ENCODE results near the gene CAMK4. TPM values are rescaled to one million over a fixed set of nuclear protein-coding genes. Genes with fewer than 3 reads are reported as not detected.

CAMK4 gene
- total RNA-seq, 2 donors from 2014 or later, result 6.7 to 14.0 TPM

GRCh38 chr5:111422747-111423720, 198.8 kb downstream of the CAMK4 start:
- H3K27ac ChIP-seq, result no peak overlapping the region
- H3K9me3 ChIP-seq, result no peaks in the 10 kb centered on the region
- TF ChIP-seq POLR2AphosphoS5 (IDR thresholded peaks at IDR 0.05) (no peak), POLR2A (IDR thresholded peaks at IDR 0.05) (no peak), CTCF (IDR thresholded peaks at IDR 0.05) (no peak)
- no peak for DNase-seq (ENCODE audit: low spot score)
- no peaks in the 10 kb centered on the region for H3K4me1 ChIP-seq (replicated peaks)
- H3K4me3 ChIP-seq, result no peak overlapping the region
- 66% methylated on average over 4 of the region's 4 CpGs for WGBS
- intact Hi-C loops (cut with DNase I), result no loop called here
- no peaks in the 10 kb centered on the region for H3K36me3 ChIP-seq
- H3K27me3 ChIP-seq (replicated peaks; ENCODE audit: insufficient read depth), result no peaks in the 10 kb centered on the region

- TF ChIP-seq POLR2AphosphoS5 (IDR thresholded peaks at IDR 0.05) (no peak), CTCF (IDR thresholded peaks at IDR 0.05) (no peak), POLR2A (IDR thresholded peaks at IDR 0.05) (no peak)
- H3K4me3 ChIP-seq, result no peak overlapping the region
- no peaks in the 10 kb centered on the region for H3K27me3 ChIP-seq (replicated peaks; ENCODE audit: insufficient read depth)
- no peaks in the 10 kb centered on the region for H3K4me1 ChIP-seq (replicated peaks)
- WGBS, result 81% methylated on average over 1 of the region's 1 CpG
- no peak for DNase-seq (ENCODE audit: low spot score)
- no peak overlapping the region for H3K27ac ChIP-seq
- intact Hi-C loops (cut with DNase I), result no loop called here
- H3K36me3 ChIP-seq, result no peaks in the 10 kb centered on the region
- H3K9me3 ChIP-seq, result no peaks in the 10 kb centered on the region
Measured at GRCh38 chr5:111425205-111425604, 201.0 kb downstream of the CAMK4 start.

GRCh38 chr5:111427762-111428161, 203.6 kb downstream of the CAMK4 start:
- no peak for DNase-seq (ENCODE audit: low spot score)
- Histone ChIP-seq H3K4me1 (replicated peaks) (no peaks in the 10 kb centered on the region), H3K27ac (no peak overlapping the region), H3K9me3 (no peaks in the 10 kb centered on the region), H3K4me3 (no peak overlapping the region), H3K27me3 (replicated peaks; ENCODE audit: insufficient read depth) (no peaks in the 10 kb centered on the region), H3K36me3 (no peaks in the 10 kb centered on the region)
- intact Hi-C loops (cut with DNase I), result no loop called here
- TF ChIP-seq POLR2AphosphoS5 (IDR thresholded peaks at IDR 0.05), result no peak
- no peak for TF ChIP-seq POLR2A (IDR thresholded peaks at IDR 0.05)
- no peak for TF ChIP-seq CTCF (IDR thresholded peaks at IDR 0.05)
- 95% methylated on average over 4 of the region's 5 CpGs for WGBS

GRCh38 chr5:111432883-111433536, 208.8 kb downstream of the CAMK4 start:
- no peaks in the 10 kb centered on the region for H3K36me3 ChIP-seq
- no peak overlapping the region for H3K4me3 ChIP-seq
- H3K27me3 ChIP-seq (replicated peaks; ENCODE audit: insufficient read depth), result no peaks in the 10 kb centered on the region
- no peak for TF ChIP-seq POLR2A (IDR thresholded peaks at IDR 0.05)
- no peak for TF ChIP-seq POLR2AphosphoS5 (IDR thresholded peaks at IDR 0.05)
- TF ChIP-seq CTCF (IDR thresholded peaks at IDR 0.05), result no peak
- intact Hi-C loops (cut with DNase I), result no loop called here
- no peak overlapping the region for H3K27ac ChIP-seq
- no peak for DNase-seq (ENCODE audit: low spot score)
- H3K9me3 ChIP-seq, result no peaks in the 10 kb centered on the region
- no peaks in the 10 kb centered on the region for H3K4me1 ChIP-seq (replicated peaks)

Measured in prostate gland (tissue), 2 donors.